ENCODE data around the gene ADARB1. TPM values are rescaled to one million over a fixed set of nuclear protein-coding genes. Genes with fewer than 3 reads are reported as not detected.

The ADARB1 gene
- total and polyA plus RNA-seq, 4 donors = 54.7 to 224 (median 90.6) TPM

- no peaks in the 10 kb centered on the region for H3K36me3 ChIP-seq (ENCODE audit: control insufficient read depth in 1 of 2, insufficient read depth in 2 of 2, low read length in 1 of 2)
- intact Hi-C loops (cut with DNase I) = loop anchor here (5.0 kb wide), 2 partner anchors 52 to 128 kb away; no protein-coding TSS in a partner anchor
- DNase-seq (peak; percentile 61 to 80), ATAC-seq (ENCODE audit: low FRiP score) (peak; percentile 58)
- H3K27ac ChIP-seq (ENCODE audit: low read depth in 1 of 2, low read length in 2 of 2) = peak overlapping the region; percentile 7 to 42
- H3K9me3 ChIP-seq (ENCODE audit: control insufficient read depth, low read length) = no peaks in the 10 kb centered on the region
- H3K4me3 ChIP-seq (ENCODE audit: low read length in 2 of 2) = peak overlapping the region; percentile 59 to 88
- H3K27me3 ChIP-seq (ENCODE audit: control insufficient read depth in 1 of 2, insufficient read depth in 2 of 2, low read length in 1 of 2) = no peaks in the 10 kb centered on the region
- 0% methylated on average over 81 to 98 of the region's 98 CpGs for WGBS, 2 donors
- H3K4me1 ChIP-seq (ENCODE audit: control insufficient read depth in 1 of 2, insufficient read depth in 2 of 2, low read length in 2 of 2) = peaks cover 1 to 2% of the 10 kb centered on the region in 2 donors
Measured at GRCh38 chr21:45074818-45075595, 627 bp downstream of the ADARB1 start.

- Histone ChIP-seq H3K4me1 (ENCODE audit: control insufficient read depth in 1 of 2, insufficient read depth in 2 of 2, low read length in 2 of 2) (peaks cover 2 to 3% of the 10 kb centered on the region in 2 donors), H3K27me3 (ENCODE audit: control insufficient read depth in 1 of 2, insufficient read depth in 2 of 2, low read length in 1 of 2) (no peaks in the 10 kb centered on the region), H3K36me3 (ENCODE audit: control insufficient read depth in 1 of 2, insufficient read depth in 2 of 2, low read length in 1 of 2) (no peaks in the 10 kb centered on the region), H3K4me3 (ENCODE audit: low read length in 2 of 2) (peak overlapping the region; percentile 59 to 88), H3K27ac (ENCODE audit: low read depth in 1 of 2, low read length in 2 of 2) (peak overlapping the region; percentile 7 to 65), H3K9me3 (ENCODE audit: control insufficient read depth, low read length) (no peaks in the 10 kb centered on the region)
- ATAC-seq (ENCODE audit: low FRiP score) = no peak
- 2 to 4% methylated on average over 18 of the region's 18 CpGs for WGBS, 2 donors
- intact Hi-C loops (cut with DNase I) = loop anchor here (5.0 kb wide), 2 partner anchors 52 to 128 kb away; no protein-coding TSS in a partner anchor
- no peak for DNase-seq
Measured at GRCh38 chr21:45075596-45076244, 1.3 kb downstream of the ADARB1 start.

- no peaks in the 10 kb centered on the region for H3K9me3 ChIP-seq (ENCODE audit: control insufficient read depth, low read length)
- ATAC-seq (ENCODE audit: low FRiP score) = no peak
- peaks cover 2 to 3% of the 10 kb centered on the region in 2 donors for H3K4me1 ChIP-seq (ENCODE audit: control insufficient read depth in 1 of 2, insufficient read depth in 2 of 2, low read length in 2 of 2)
- intact Hi-C loops (cut with DNase I) = loop anchor here (5.0 kb wide), 2 partner anchors 51 to 129 kb away; no protein-coding TSS in a partner anchor
- no peaks in the 10 kb centered on the region for H3K36me3 ChIP-seq (ENCODE audit: control insufficient read depth in 1 of 2, insufficient read depth in 2 of 2, low read length in 1 of 2)
- no peaks in the 10 kb centered on the region for H3K27me3 ChIP-seq (ENCODE audit: control insufficient read depth in 1 of 2, insufficient read depth in 2 of 2, low read length in 1 of 2)
- WGBS, 2 donors = 6 to 14% methylated on average over 8 of the region's 8 CpGs
- H3K27ac ChIP-seq (ENCODE audit: low read depth in 1 of 2, low read length in 2 of 2) = peak overlapping the region in 1 of 2 donors; percentile 65
- DNase-seq = peak in 1 of 2 donors; percentile 41
- H3K4me3 ChIP-seq (ENCODE audit: low read length in 2 of 2) = peak overlapping the region; percentile 59 to 88
Measured at GRCh38 chr21:45076245-45076711, 1.9 kb downstream of the ADARB1 start.

GRCh38 chr21:45078371-45078770 is 4.0 kb downstream of the ADARB1 start:
- H3K36me3 ChIP-seq (ENCODE audit: control insufficient read depth in 1 of 2, insufficient read depth in 2 of 2, low read length in 1 of 2) = peaks cover 0 to 6% of the 10 kb centered on the region in 2 donors
- H3K4me1 ChIP-seq (ENCODE audit: control insufficient read depth in 1 of 2, insufficient read depth in 2 of 2, low read length in 2 of 2) = peaks cover 2 to 3% of the 10 kb centered on the region in 2 donors
- peak overlapping the region in 1 of 2 donors; percentile 2 for H3K27ac ChIP-seq (ENCODE audit: low read depth in 1 of 2, low read length in 2 of 2)
- no peak overlapping the region for H3K4me3 ChIP-seq (ENCODE audit: low read length in 2 of 2)
- WGBS, 2 donors = 67 to 76% methylated on average over 5 of the region's 5 CpGs
- DNase-seq (peak; percentile 21 to 48), ATAC-seq (ENCODE audit: low FRiP score) (no peak)
- H3K27me3 ChIP-seq (ENCODE audit: control insufficient read depth in 1 of 2, insufficient read depth in 2 of 2, low read length in 1 of 2) = no peaks in the 10 kb centered on the region
- intact Hi-C loops (cut with DNase I) = loop anchor here (5.0 kb wide), 2 partner anchors 49 to 131 kb away; no protein-coding TSS in a partner anchor
- no peaks in the 10 kb centered on the region for H3K9me3 ChIP-seq (ENCODE audit: control insufficient read depth, low read length)

GRCh38 chr21:45078877-45079281 is 4.5 kb downstream of the ADARB1 start:
- 73 to 79% methylated on average over 2 of the region's 2 CpGs for WGBS, 2 donors
- intact Hi-C loops (cut with DNase I) = loop anchor here (5.0 kb wide), 2 partner anchors 48 to 132 kb away; no protein-coding TSS in a partner anchor
- DNase-seq (peak; percentile 54 to 60), ATAC-seq (ENCODE audit: low FRiP score) (no peak)
- H3K4me3 ChIP-seq (ENCODE audit: low read length in 2 of 2) = no peak overlapping the region
- H3K4me1 ChIP-seq (ENCODE audit: control insufficient read depth in 1 of 2, insufficient read depth in 2 of 2, low read length in 2 of 2) = peaks cover 2 to 3% of the 10 kb centered on the region in 2 donors
- no peak overlapping the region for H3K27ac ChIP-seq (ENCODE audit: low read depth in 1 of 2, low read length in 2 of 2)
- peaks cover 0 to 6% of the 10 kb centered on the region in 2 donors for H3K36me3 ChIP-seq (ENCODE audit: control insufficient read depth in 1 of 2, insufficient read depth in 2 of 2, low read length in 1 of 2)
- no peaks in the 10 kb centered on the region for H3K27me3 ChIP-seq (ENCODE audit: control insufficient read depth in 1 of 2, insufficient read depth in 2 of 2, low read length in 1 of 2)
- no peaks in the 10 kb centered on the region for H3K9me3 ChIP-seq (ENCODE audit: control insufficient read depth, low read length)

- Histone ChIP-seq H3K27me3 (ENCODE audit: control insufficient read depth in 1 of 2, insufficient read depth in 2 of 2, low read length in 1 of 2) (no peaks in the 10 kb centered on the region), H3K27ac (ENCODE audit: low read depth in 1 of 2, low read length in 2 of 2) (peak overlapping the region; percentile 31 to 49), H3K9me3 (ENCODE audit: control insufficient read depth, low read length) (no peaks in the 10 kb centered on the region), H3K4me1 (ENCODE audit: control insufficient read depth in 1 of 2, insufficient read depth in 2 of 2, low read length in 2 of 2) (peaks cover 2 to 5% of the 10 kb centered on the region in 2 donors), H3K36me3 (ENCODE audit: control insufficient read depth in 1 of 2, insufficient read depth in 2 of 2, low read length in 1 of 2) (peaks cover 0 to 6% of the 10 kb centered on the region in 2 donors), H3K4me3 (ENCODE audit: low read length in 2 of 2) (no peak overlapping the region)
- 47 to 53% methylated on average over 2 of the region's 2 CpGs for WGBS, 2 donors
- DNase-seq (peak in 1 of 2 donors; percentile 36), ATAC-seq (ENCODE audit: low FRiP score) (no peak)
- intact Hi-C loops (cut with DNase I) = loop anchor here (5.0 kb wide), 2 partner anchors 48 to 132 kb away; no protein-coding TSS in a partner anchor
Measured at GRCh38 chr21:45079351-45079750, 5.0 kb downstream of the ADARB1 start.

GRCh38 chr21:45080232-45080631 is 5.9 kb downstream of the ADARB1 start:
- DNase-seq (no peak), ATAC-seq (ENCODE audit: low FRiP score) (no peak)
- Histone ChIP-seq H3K36me3 (ENCODE audit: control insufficient read depth in 1 of 2, insufficient read depth in 2 of 2, low read length in 1 of 2) (peaks cover 0 to 6% of the 10 kb centered on the region in 2 donors), H3K9me3 (ENCODE audit: control insufficient read depth, low read length) (no peaks in the 10 kb centered on the region), H3K4me3 (ENCODE audit: low read length in 2 of 2) (no peak overlapping the region), H3K27me3 (ENCODE audit: control insufficient read depth in 1 of 2, insufficient read depth in 2 of 2, low read length in 1 of 2) (no peaks in the 10 kb centered on the region), H3K27ac (ENCODE audit: low read depth in 1 of 2, low read length in 2 of 2) (no peak overlapping the region), H3K4me1 (ENCODE audit: control insufficient read depth in 1 of 2, insufficient read depth in 2 of 2, low read length in 2 of 2) (peaks cover 2 to 5% of the 10 kb centered on the region in 2 donors)
- intact Hi-C loops (cut with DNase I) = no loop called here
- WGBS, 2 donors = 56 to 57% methylated on average over 5 of the region's 5 CpGs

- Histone ChIP-seq H3K4me3 (ENCODE audit: low read length in 2 of 2) (no peak overlapping the region), H3K36me3 (ENCODE audit: control insufficient read depth in 1 of 2, insufficient read depth in 2 of 2, low read length in 1 of 2) (peaks cover 0 to 6% of the 10 kb centered on the region in 2 donors), H3K27me3 (ENCODE audit: control insufficient read depth in 1 of 2, insufficient read depth in 2 of 2, low read length in 1 of 2) (no peaks in the 10 kb centered on the region), H3K27ac (ENCODE audit: low read depth in 1 of 2, low read length in 2 of 2) (no peak overlapping the region), H3K4me1 (ENCODE audit: control insufficient read depth in 1 of 2, insufficient read depth in 2 of 2, low read length in 2 of 2) (peaks cover 2 to 7% of the 10 kb centered on the region in 2 donors), H3K9me3 (ENCODE audit: control insufficient read depth, low read length) (no peaks in the 10 kb centered on the region)
- intact Hi-C loops (cut with DNase I) = no loop called here
- WGBS, 2 donors = 43 to 51% methylated on average over 8 of the region's 8 CpGs
- peak; percentile 32 to 64 for DNase-seq
- no peak for ATAC-seq (ENCODE audit: low FRiP score)
Measured at GRCh38 chr21:45080639-45081414, 6.4 kb downstream of the ADARB1 start.
